ENCODE data around the gene NPIPB8.
"Not testable (repeated sequence)": the region's sequence is repeated elsewhere in the genome, so short reads cannot be mapped to it uniquely, and the experiment has no call there.

Gene NPIPB8

GRCh38 chr16:28607681-28608495 lies 30.0 kb upstream of the NPIPB8 start:
- H3K4me3 ChIP-seq (ENCODE audit: low read length in 2 of 2); H3K36me3 ChIP-seq (ENCODE audit: control insufficient read depth in 2 of 2, insufficient read depth in 2 of 2, low read length in 2 of 2); H3K27ac ChIP-seq (ENCODE audit: low read length); H3K9ac ChIP-seq (ENCODE audit: low read length in 2 of 2); H3K9me3 ChIP-seq (ENCODE audit: control insufficient read depth in 2 of 2, low read length in 2 of 2): not testable (repeated sequence)
- Histone ChIP-seq H3K27me3 (ENCODE audit: control insufficient read depth in 1 of 2, insufficient read depth in 2 of 2, low read length in 2 of 2) (peaks cover 0 to 18% of the 10 kb centered on the region in 2 donors), H3K4me1 (ENCODE audit: control insufficient read depth, insufficient read depth, low read length) (peaks cover 16% of the 10 kb centered on the region)

DNA sequence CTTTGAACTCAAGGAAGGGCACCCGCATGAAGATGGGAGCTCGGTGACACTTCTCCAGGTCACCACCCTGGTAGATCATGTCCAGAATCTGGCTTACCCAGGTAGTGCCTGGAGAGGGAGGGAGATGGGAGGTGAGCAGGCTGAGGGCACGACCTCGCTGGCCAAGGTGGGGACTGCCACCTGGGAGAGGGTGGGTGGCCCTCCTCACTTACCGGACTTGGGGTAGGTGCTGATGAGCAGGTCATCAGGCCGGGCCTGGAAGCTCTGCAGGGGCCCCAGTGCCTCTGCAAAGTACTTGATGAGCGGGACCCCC lies 29.4 kb upstream of the NPIPB8 start:
- H3K36me3 ChIP-seq (ENCODE audit: control insufficient read depth in 2 of 2, insufficient read depth in 2 of 2, low read length in 2 of 2); H3K9me3 ChIP-seq (ENCODE audit: control insufficient read depth in 2 of 2, low read length in 2 of 2); H3K4me3 ChIP-seq (ENCODE audit: low read length in 2 of 2); H3K27ac ChIP-seq (ENCODE audit: low read length); H3K9ac ChIP-seq (ENCODE audit: low read length in 2 of 2): not testable (repeated sequence)
- Histone ChIP-seq H3K27me3 (ENCODE audit: control insufficient read depth in 1 of 2, insufficient read depth in 2 of 2, low read length in 2 of 2) (peaks cover 0 to 16% of the 10 kb centered on the region in 2 donors), H3K4me1 (ENCODE audit: control insufficient read depth, insufficient read depth, low read length) (peaks cover 16% of the 10 kb centered on the region)

GRCh38 chr16:28608867-28609596 lies 28.8 kb upstream of the NPIPB8 start:
- Histone ChIP-seq H3K4me1 (ENCODE audit: control insufficient read depth, insufficient read depth, low read length) (peaks cover 16% of the 10 kb centered on the region), H3K27ac (ENCODE audit: low read length) (peak overlapping the region; percentile 24), H3K9ac (ENCODE audit: low read length in 2 of 2) (peak overlapping the region in 1 of 2 donors; percentile 58), H3K4me3 (ENCODE audit: low read length in 2 of 2) (peak overlapping the region; percentile 27 to 74), H3K27me3 (ENCODE audit: control insufficient read depth in 1 of 2, insufficient read depth in 2 of 2, low read length in 2 of 2) (peaks cover 0 to 11% of the 10 kb centered on the region in 2 donors)
- H3K36me3 ChIP-seq (ENCODE audit: control insufficient read depth in 2 of 2, insufficient read depth in 2 of 2, low read length in 2 of 2); H3K9me3 ChIP-seq (ENCODE audit: control insufficient read depth in 2 of 2, low read length in 2 of 2): not testable (repeated sequence)

DNA sequence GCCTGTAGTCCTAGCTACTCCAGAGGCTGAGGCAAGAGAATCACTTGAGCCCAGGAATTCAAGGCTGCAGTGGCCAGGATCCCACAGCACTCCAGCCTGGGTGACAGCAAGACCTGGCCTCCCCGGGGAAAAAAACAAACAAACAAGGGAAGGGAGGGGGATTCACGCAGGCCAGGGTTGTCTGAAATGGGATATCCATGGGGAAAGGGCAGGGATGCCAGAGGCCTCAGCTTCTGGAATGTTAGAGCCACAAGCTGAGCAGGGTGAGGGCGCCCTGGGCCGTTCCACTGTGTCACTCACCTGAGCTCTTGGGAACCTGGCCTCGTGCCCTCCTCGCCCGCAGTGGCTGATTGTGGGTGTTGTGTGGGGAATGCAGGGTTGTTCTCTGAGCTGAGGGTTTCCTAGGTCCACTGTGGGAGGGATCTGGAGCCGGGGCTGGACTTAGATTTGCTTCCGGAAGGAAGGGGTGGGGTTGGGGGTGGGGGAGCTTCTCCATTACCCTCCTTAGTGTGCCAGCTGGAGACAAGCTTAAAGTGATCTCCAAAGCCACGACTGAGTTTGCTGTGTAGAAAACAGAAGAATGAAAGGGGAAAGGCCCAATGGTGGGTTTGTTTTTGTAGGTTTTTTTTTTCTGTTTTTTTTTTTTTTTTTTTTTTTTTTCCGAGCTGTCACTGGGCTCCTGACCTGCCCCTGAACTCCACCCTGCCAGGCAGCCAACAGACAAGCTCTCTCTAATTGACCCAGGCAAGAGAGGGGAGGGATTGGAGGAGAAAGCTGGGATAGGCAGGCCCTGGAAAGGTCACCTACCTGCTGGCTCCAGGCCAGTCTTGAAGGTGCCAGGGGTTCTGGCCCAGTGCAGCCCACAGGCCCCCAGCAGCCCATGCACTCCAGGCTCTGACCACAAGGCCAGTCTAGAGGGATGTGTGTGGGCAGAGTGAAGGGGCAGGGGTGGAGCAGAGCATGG lies 28.0 kb upstream of the NPIPB8 start, which contains the start of gene SULT1A1:
TSS of gene SULT1A1 (minus strand) at position 414 of the 964 bp plus-strand sequence. CDS start 1,189 bp downstream, outside the sequence.
- Histone ChIP-seq H3K4me1 (ENCODE audit: control insufficient read depth, insufficient read depth, low read length) (peaks cover 16% of the 10 kb centered on the region), H3K27me3 (ENCODE audit: control insufficient read depth in 1 of 2, insufficient read depth in 2 of 2, low read length in 2 of 2) (peaks cover 0 to 8% of the 10 kb centered on the region in 2 donors), H3K4me3 (ENCODE audit: low read length in 2 of 2) (peak within 1 kb of the TSS; percentile 27 to 74), H3K36me3 (ENCODE audit: control insufficient read depth in 2 of 2, insufficient read depth in 2 of 2, low read length in 2 of 2) (peaks cover 0 to 5% of the 10 kb centered on the region in 2 donors), H3K27ac (ENCODE audit: low read length) (peak within 1 kb of the TSS; percentile 24), H3K9ac (ENCODE audit: low read length in 2 of 2) (peak within 1 kb of the TSS in 1 of 2 donors; percentile 58), H3K9me3 (ENCODE audit: control insufficient read depth in 2 of 2, low read length in 2 of 2) (no peaks in the 10 kb centered on the region)

DNA sequence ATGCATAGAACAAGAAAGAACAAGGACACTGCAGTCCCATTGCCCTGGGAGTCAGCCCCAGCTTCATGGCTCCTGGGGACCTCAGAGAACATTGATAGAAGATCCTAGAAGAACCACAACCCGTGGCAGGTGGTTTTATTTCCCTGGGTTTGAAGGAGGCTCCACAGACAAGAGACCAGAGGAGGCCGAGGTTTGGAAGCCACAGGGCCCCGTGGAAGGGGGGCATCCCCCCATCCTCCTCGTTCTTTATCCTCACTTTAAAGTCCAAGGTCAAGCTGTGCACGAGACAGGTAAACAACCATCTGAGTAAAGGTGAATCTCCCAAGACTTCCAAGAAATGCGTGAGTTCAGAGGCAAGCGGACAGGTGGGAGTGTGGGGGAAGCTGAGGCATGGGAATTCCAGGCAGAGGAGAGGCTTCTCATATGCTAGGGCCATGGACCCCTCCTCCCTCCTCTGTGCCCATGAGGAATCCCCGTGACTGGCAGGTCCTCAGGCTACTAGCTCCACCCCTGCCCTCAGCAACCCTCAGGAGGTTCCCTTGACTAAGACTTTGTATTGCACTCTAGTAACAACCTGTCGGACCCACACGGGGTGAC lies 27.2 kb upstream of the NPIPB8 start:
- peak overlapping the region in 1 of 2 donors; percentile 54 for H3K4me3 ChIP-seq (ENCODE audit: low read length in 2 of 2)
- H3K36me3 ChIP-seq (ENCODE audit: control insufficient read depth in 2 of 2, insufficient read depth in 2 of 2, low read length in 2 of 2) = peaks cover 0 to 5% of the 10 kb centered on the region in 2 donors
- H3K4me1 ChIP-seq (ENCODE audit: control insufficient read depth, insufficient read depth, low read length) = peaks cover 16% of the 10 kb centered on the region
- peaks cover 0 to 8% of the 10 kb centered on the region in 2 donors for H3K27me3 ChIP-seq (ENCODE audit: control insufficient read depth in 1 of 2, insufficient read depth in 2 of 2, low read length in 2 of 2)
- H3K9me3 ChIP-seq (ENCODE audit: control insufficient read depth in 2 of 2, low read length in 2 of 2) = no peaks in the 10 kb centered on the region
- H3K9ac ChIP-seq (ENCODE audit: low read length in 2 of 2) = peak overlapping the region in 1 of 2 donors; percentile 47
- H3K27ac ChIP-seq (ENCODE audit: low read length) = no peak overlapping the region

GRCh38 chr16:28612359-28613280 lies 25.2 kb upstream of the NPIPB8 start:
- H3K27ac ChIP-seq (ENCODE audit: low read length); H3K4me3 ChIP-seq (ENCODE audit: low read length in 2 of 2); H3K36me3 ChIP-seq (ENCODE audit: control insufficient read depth in 2 of 2, insufficient read depth in 2 of 2, low read length in 2 of 2); H3K9ac ChIP-seq (ENCODE audit: low read length in 2 of 2); H3K27me3 ChIP-seq (ENCODE audit: control insufficient read depth in 1 of 2, insufficient read depth in 2 of 2, low read length in 2 of 2); H3K9me3 ChIP-seq (ENCODE audit: control insufficient read depth in 2 of 2, low read length in 2 of 2): not testable (repeated sequence)
- H3K4me1 ChIP-seq (ENCODE audit: control insufficient read depth, insufficient read depth, low read length) = peaks cover 16% of the 10 kb centered on the region

- not testable (repeated sequence) for H3K9me3 ChIP-seq (ENCODE audit: control insufficient read depth in 2 of 2, low read length in 2 of 2); H3K4me3 ChIP-seq (ENCODE audit: low read length in 2 of 2); H3K9ac ChIP-seq (ENCODE audit: low read length in 2 of 2); H3K27me3 ChIP-seq (ENCODE audit: control insufficient read depth in 1 of 2, insufficient read depth in 2 of 2, low read length in 2 of 2); H3K27ac ChIP-seq (ENCODE audit: low read length); H3K36me3 ChIP-seq (ENCODE audit: control insufficient read depth in 2 of 2, insufficient read depth in 2 of 2, low read length in 2 of 2)
- H3K4me1 ChIP-seq (ENCODE audit: control insufficient read depth, insufficient read depth, low read length) = peaks cover 16% of the 10 kb centered on the region
These were observed 24.0 kb upstream of the NPIPB8 start for GRCh38 chr16:28613912-28614311.

GRCh38 chr16:28614561-28614960 lies 23.3 kb upstream of the NPIPB8 start:
- not testable (repeated sequence) for H3K9me3 ChIP-seq (ENCODE audit: control insufficient read depth in 2 of 2, low read length in 2 of 2); H3K4me3 ChIP-seq (ENCODE audit: low read length in 2 of 2); H3K9ac ChIP-seq (ENCODE audit: low read length in 2 of 2); H3K36me3 ChIP-seq (ENCODE audit: control insufficient read depth in 2 of 2, insufficient read depth in 2 of 2, low read length in 2 of 2); H3K27me3 ChIP-seq (ENCODE audit: control insufficient read depth in 1 of 2, insufficient read depth in 2 of 2, low read length in 2 of 2); H3K27ac ChIP-seq (ENCODE audit: low read length)
- H3K4me1 ChIP-seq (ENCODE audit: control insufficient read depth, insufficient read depth, low read length) = peaks cover 11% of the 10 kb centered on the region

- H3K36me3 ChIP-seq (ENCODE audit: control insufficient read depth in 2 of 2, insufficient read depth in 2 of 2, low read length in 2 of 2); H3K9me3 ChIP-seq (ENCODE audit: control insufficient read depth in 2 of 2, low read length in 2 of 2); H3K27me3 ChIP-seq (ENCODE audit: control insufficient read depth in 1 of 2, insufficient read depth in 2 of 2, low read length in 2 of 2); H3K4me1 ChIP-seq (ENCODE audit: control insufficient read depth, insufficient read depth, low read length); H3K9ac ChIP-seq (ENCODE audit: low read length in 2 of 2); H3K4me3 ChIP-seq (ENCODE audit: low read length in 2 of 2); H3K27ac ChIP-seq (ENCODE audit: low read length): not testable (repeated sequence)
These were observed 22.2 kb upstream of the NPIPB8 start for GRCh38 chr16:28615486-28616223.
